HepG2 (cell line): ENCODE data around the gene RPTN.

ENCODE experiments used
- BRCA1 ChIP-seq: sonication (generic); formaldehyde crosslinking; IDR thresholded peaks from 2 replicates; pipeline ENCODE4 v1.4.0; 2020; ENCODE audit warnings: missing genetic modification reagents
- RXRA ChIP-seq: sonication (generic); formaldehyde crosslinking; IDR thresholded peaks from 2 replicates; pipeline ENCODE4 v1.5.1; 2020; ENCODE audit warnings: missing genetic modification reagents
- ZIK1 ChIP-seq: sonication (generic); formaldehyde crosslinking; IDR thresholded peaks from 2 replicates; pipeline ENCODE4 v1.5.0; 2020; ENCODE audit warnings: mild to moderate bottlenecking, low read depth, missing genetic modification reagents, borderline replicate concordance
- ZNF468 ChIP-seq: sonication (generic); formaldehyde crosslinking; IDR thresholded peaks from 2 replicates; pipeline ENCODE4 v1.8.0; 2022; ENCODE audit warnings: mild to moderate bottlenecking, moderate library complexity, missing genetic modification reagents
- TF ChIP-seq, protein P1 (sequence below): sonication (generic); formaldehyde crosslinking; IDR thresholded peaks from 2 replicates; pipeline ENCODE4 v1.4.0; 2020; ENCODE audit warnings: missing genetic modification reagents

DNA sequence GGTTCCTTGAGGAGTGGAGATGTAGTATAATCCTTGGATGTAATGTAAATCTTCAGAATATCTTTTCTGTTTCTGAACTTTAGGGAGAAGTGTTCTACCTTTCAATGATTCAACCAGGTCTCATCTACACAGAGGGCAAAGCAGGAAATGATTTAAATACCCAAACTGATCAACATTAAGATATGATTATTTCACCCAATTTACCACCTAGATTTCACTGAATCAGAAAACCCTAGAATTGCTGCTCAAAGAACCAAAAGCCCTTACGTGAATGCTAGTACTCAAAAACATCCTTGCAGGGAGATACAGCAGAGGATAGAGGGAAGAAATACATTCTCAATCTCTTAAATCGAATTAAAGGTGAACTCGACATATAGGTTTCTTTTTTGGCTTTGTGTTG, 5.0 kb downstream of the RPTN start:
- TF ChIP-seq BRCA1 (CRISPR knock-in tag) (no peak), ZIK1 (no peak), ZNF468 (CRISPR knock-in tag) (no peak), RXRA (no peak)
- TF ChIP-seq, protein P1, sequence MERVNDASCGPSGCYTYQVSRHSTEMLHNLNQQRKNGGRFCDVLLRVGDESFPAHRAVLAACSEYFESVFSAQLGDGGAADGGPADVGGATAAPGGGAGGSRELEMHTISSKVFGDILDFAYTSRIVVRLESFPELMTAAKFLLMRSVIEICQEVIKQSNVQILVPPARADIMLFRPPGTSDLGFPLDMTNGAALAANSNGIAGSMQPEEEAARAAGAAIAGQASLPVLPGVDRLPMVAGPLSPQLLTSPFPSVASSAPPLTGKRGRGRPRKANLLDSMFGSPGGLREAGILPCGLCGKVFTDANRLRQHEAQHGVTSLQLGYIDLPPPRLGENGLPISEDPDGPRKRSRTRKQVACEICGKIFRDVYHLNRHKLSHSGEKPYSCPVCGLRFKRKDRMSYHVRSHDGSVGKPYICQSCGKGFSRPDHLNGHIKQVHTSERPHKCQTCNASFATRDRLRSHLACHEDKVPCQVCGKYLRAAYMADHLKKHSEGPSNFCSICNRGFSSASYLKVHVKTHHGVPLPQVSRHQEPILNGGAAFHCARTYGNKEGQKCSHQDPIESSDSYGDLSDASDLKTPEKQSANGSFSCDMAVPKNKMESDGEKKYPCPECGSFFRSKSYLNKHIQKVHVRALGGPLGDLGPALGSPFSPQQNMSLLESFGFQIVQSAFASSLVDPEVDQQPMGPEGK, result no peak
